Neural progenitor cell (in vitro differentiated cells): ENCODE results near the gene KRTAP5-2. TPM values are rescaled to one million over a fixed set of nuclear protein-coding genes. Genes with fewer than 3 reads are reported as not detected.
A peak's percentile ranks its signal among the peaks of the same experiment; 100 is the strongest.

Source experiments
- DNase-seq: peaks from one replicate; pipeline ENCODE4 v3.0.0-alpha.2; 2016; ENCODE audit warnings: low spot score
- H2AFZ ChIP-seq: fragments of 200-600 bp; sonication (generic); replicated peaks from 2 replicates; pipeline ENCODE4 v1.6.1; 2016; ENCODE audit warnings: antibody characterized with exemption
- H3F3A ChIP-seq: fragments of 200-600 bp; sonication (generic); 2 replicates; pipeline ENCODE4 v1.6.1; 2016; ENCODE audit warnings: antibody characterized with exemption, low read depth
- H3K27ac ChIP-seq: fragments of 200-600 bp; sonication (generic); 2 replicates; pipeline ENCODE4 v1.5.1; 2016; ENCODE audit warnings: mild to moderate bottlenecking
- H3K27me3 ChIP-seq: fragments of 200-600 bp; sonication (generic); 2 replicates; pipeline ENCODE4 v1.6.1; 2016; ENCODE audit warnings: mild to moderate bottlenecking, moderate library complexity
- H3K36me3 ChIP-seq: fragments of 200-600 bp; sonication (generic); 2 replicates; pipeline ENCODE4 v1.5.1; 2016
- H3K4me1 ChIP-seq: fragments of 200-600 bp; sonication (generic); 2 replicates; pipeline ENCODE4 v1.6.1; 2016; ENCODE audit warnings: mixed run types
- H3K4me2 ChIP-seq: fragments of 200-600 bp; sonication (generic); 2 replicates; pipeline ENCODE4 v1.6.1; 2016
- H3K4me3 ChIP-seq: fragments of 200-600 bp; sonication (generic); 2 replicates; pipeline ENCODE4 v1.5.1; 2016
- H3K79me2 ChIP-seq: fragments of 200-600 bp; sonication (generic); 2 replicates; pipeline ENCODE4 v1.6.1; 2016; ENCODE audit warnings: low read depth
- H3K9ac ChIP-seq: fragments of 200-600 bp; sonication (generic); 2 replicates; pipeline ENCODE4 v1.6.1; 2016
- H3K9me3 ChIP-seq: fragments of 200-600 bp; sonication (generic); 2 replicates; pipeline ENCODE4 v1.5.1; 2016; ENCODE audit warnings: low read depth
- H4K20me1 ChIP-seq: fragments of 200-600 bp; sonication (generic); 2 replicates; pipeline ENCODE4 v1.6.1; 2016; ENCODE audit warnings: low read depth
- H3K27ac Mint-ChIP-seq: 3 replicates; pipeline ENCODE4 v1.8.0; 2021; ENCODE audit warnings: mixed read lengths
- H3K27me3 Mint-ChIP-seq: 2 replicates; pipeline ENCODE4 v1.8.0; 2022; ENCODE audit warnings: low read depth, mild to moderate bottlenecking, inconsistent platforms, moderate library complexity, mixed read lengths; ENCODE audit not compliant: insufficient read depth
- H3K36me3 Mint-ChIP-seq: 3 replicates; pipeline ENCODE4 v1.8.0; 2021; ENCODE audit warnings: mixed read lengths
- H3K4me1 Mint-ChIP-seq: 3 replicates; pipeline ENCODE4 v1.8.0; 2021; ENCODE audit warnings: mixed read lengths
- H3K4me3 Mint-ChIP-seq: 3 replicates; pipeline ENCODE4 v1.8.0; 2021; ENCODE audit warnings: mild to moderate bottlenecking, moderate library complexity, mixed read lengths
- H3K9me3 Mint-ChIP-seq: 3 replicates; pipeline ENCODE4 v1.8.0; 2020; ENCODE audit warnings: mixed read lengths
- CTCF ChIP-seq: fragments of 200-600 bp; sonication (generic); IDR thresholded peaks from 2 replicates; pipeline ENCODE4 v1.5.1; 2017; ENCODE audit warnings: antibody characterized with exemption, mild to moderate bottlenecking
- EZH2 ChIP-seq: fragments of 200-600 bp; sonication (generic); IDR thresholded peaks from 2 replicates; pipeline ENCODE4 v1.6.1; 2017; ENCODE audit warnings: antibody characterized with exemption, mild to moderate bottlenecking, moderate library complexity
- EZH2phosphoT487 ChIP-seq: fragments of 200-600 bp; sonication (generic); IDR thresholded peaks from 2 replicates; pipeline ENCODE4 v1.6.1; 2017; ENCODE audit warnings: antibody characterized with exemption
- total RNA-seq: library from RNA; depleted of rRNA; stranded (reverse); fragments of >200 nt; gene quantifications from 2 replicates; pipeline ENCODE4 v1.2.3, GENCODE V29; 2015; ENCODE audit warnings: low replicate concordance

Gene KRTAP5-2
- total RNA-seq, 1 donor from 2014 or later: not detected

- no peaks in the 10 kb centered on the region for H3K9me3 ChIP-seq
- H2AFZ ChIP-seq: no peak overlapping the region
Observed at GRCh38 chr11:1563697-1564534, 34.2 kb downstream of the KRTAP5-2 start.

GRCh38 chr11:1563149-1563638 is 34.9 kb downstream of the KRTAP5-2 start:
- no peak for DNase-seq
- peaks cover 5% of the 10 kb centered on the region for H4K20me1 ChIP-seq
- no peak overlapping the region for H3K4me3 ChIP-seq

More at GRCh38 chr11:1563697-1564534, 34.2 kb downstream of the KRTAP5-2 start:
- H3K27ac Mint-ChIP-seq: no peak overlapping the region
- H3K4me3 ChIP-seq: no peak overlapping the region
- peaks cover 34% of the 10 kb centered on the region for H3K27me3 ChIP-seq
- H3K4me3 Mint-ChIP-seq: no peak overlapping the region
- peak overlapping the region; percentile 73 for H3K4me2 ChIP-seq
- DNase-seq: no peak
- TF ChIP-seq EZH2: no peak
- no peak for TF ChIP-seq EZH2phosphoT487
- TF ChIP-seq CTCF: no peak
- H3K9me3 Mint-ChIP-seq: no peaks in the 10 kb centered on the region
- H3K4me1 ChIP-seq: peaks cover 28% of the 10 kb centered on the region
- peaks cover 15% of the 10 kb centered on the region for H3K4me1 Mint-ChIP-seq
- peaks cover 2% of the 10 kb centered on the region for H3K27me3 Mint-ChIP-seq
- no peak overlapping the region for H3K27ac ChIP-seq
- H3F3A ChIP-seq: no peaks in the 10 kb centered on the region
- no peaks in the 10 kb centered on the region for H3K36me3 Mint-ChIP-seq
- H4K20me1 ChIP-seq: peaks cover 6% of the 10 kb centered on the region
- no peaks in the 10 kb centered on the region for H3K79me2 ChIP-seq
- H3K9ac ChIP-seq: no peak overlapping the region
- no peaks in the 10 kb centered on the region for H3K36me3 ChIP-seq

GRCh38 chr11:1562469-1563148 is 35.5 kb downstream of the KRTAP5-2 start:
- H3K4me3 Mint-ChIP-seq: peak overlapping the region; percentile 53
- no peak for DNase-seq
- Histone ChIP-seq H3K4me3 (no peak overlapping the region), H4K20me1 (peaks cover 3% of the 10 kb centered on the region), H3K27me3 (peaks cover 41% of the 10 kb centered on the region), H3K4me1 (peaks cover 26% of the 10 kb centered on the region), H3K4me2 (no peak overlapping the region), H3F3A (no peaks in the 10 kb centered on the region), H3K27ac (no peak overlapping the region), H3K36me3 (no peaks in the 10 kb centered on the region), H3K79me2 (no peaks in the 10 kb centered on the region), H3K9ac (no peak overlapping the region), H3K9me3 (no peaks in the 10 kb centered on the region), H2AFZ (no peak overlapping the region)
- no peaks in the 10 kb centered on the region for H3K36me3 Mint-ChIP-seq
- no peak overlapping the region for H3K27ac Mint-ChIP-seq
- H3K4me1 Mint-ChIP-seq: peaks cover 5% of the 10 kb centered on the region
- TF ChIP-seq CTCF (no peak), EZH2 (no peak), EZH2phosphoT487 (no peak)
- H3K27me3 Mint-ChIP-seq: peaks cover 4% of the 10 kb centered on the region
- H3K9me3 Mint-ChIP-seq: no peaks in the 10 kb centered on the region

More at GRCh38 chr11:1563149-1563638, 34.9 kb downstream of the KRTAP5-2 start:
- no peak overlapping the region for H3K27ac Mint-ChIP-seq
- no peak overlapping the region for H3K4me3 Mint-ChIP-seq
- peaks cover under 1% of the 10 kb centered on the region for H3K27me3 Mint-ChIP-seq
- no peak overlapping the region for H3K27ac ChIP-seq
- no peaks in the 10 kb centered on the region for H3K36me3 Mint-ChIP-seq
- H3K27me3 ChIP-seq: peaks cover 35% of the 10 kb centered on the region
- no peaks in the 10 kb centered on the region for H3K79me2 ChIP-seq
- H2AFZ ChIP-seq: no peak overlapping the region
- peaks cover 8% of the 10 kb centered on the region for H3K4me1 Mint-ChIP-seq
- H3K4me2 ChIP-seq: no peak overlapping the region
- H3K9ac ChIP-seq: no peak overlapping the region
- no peaks in the 10 kb centered on the region for H3K36me3 ChIP-seq
- H3K4me1 ChIP-seq: peaks cover 31% of the 10 kb centered on the region
- H3F3A ChIP-seq: no peaks in the 10 kb centered on the region
- H3K9me3 Mint-ChIP-seq: no peaks in the 10 kb centered on the region
- no peak for TF ChIP-seq CTCF
- H3K9me3 ChIP-seq: no peaks in the 10 kb centered on the region
